ENCODE results near the gene SETD5. TPM values are rescaled to one million over a fixed set of nuclear protein-coding genes. Genes with fewer than 3 reads are reported as not detected.

Gene SETD5
- total RNA-seq, 4 donors from 2014 or later: 57.9 to 198 (median 94.2) TPM

DNA sequence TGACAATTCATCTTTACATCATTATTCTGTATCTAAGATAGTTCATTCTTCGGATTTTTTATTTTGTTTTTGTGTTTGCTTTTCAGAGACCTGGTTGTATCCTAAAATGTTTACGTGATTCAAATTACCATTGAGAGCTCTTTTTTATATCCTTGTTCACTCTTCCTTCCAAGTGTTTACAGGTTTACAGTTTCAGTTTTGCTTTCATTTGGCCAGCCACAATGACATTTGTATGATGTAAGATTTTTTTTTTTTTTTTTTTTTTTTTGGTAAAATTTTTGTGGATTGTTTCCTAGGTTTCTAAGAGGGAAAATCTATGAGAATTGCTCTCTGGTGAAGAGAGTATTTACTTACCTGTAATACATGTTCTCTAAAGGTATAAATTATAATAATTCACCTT is 55.0 kb downstream of the SETD5 start:
- no peak overlapping the region for H3K4me3 ChIP-seq
- H3K27me3 ChIP-seq: no peaks in the 10 kb centered on the region
- TF ChIP-seq POLR2A (IDR thresholded peaks at IDR 0.05): no peak
- TF ChIP-seq, protein P1, sequence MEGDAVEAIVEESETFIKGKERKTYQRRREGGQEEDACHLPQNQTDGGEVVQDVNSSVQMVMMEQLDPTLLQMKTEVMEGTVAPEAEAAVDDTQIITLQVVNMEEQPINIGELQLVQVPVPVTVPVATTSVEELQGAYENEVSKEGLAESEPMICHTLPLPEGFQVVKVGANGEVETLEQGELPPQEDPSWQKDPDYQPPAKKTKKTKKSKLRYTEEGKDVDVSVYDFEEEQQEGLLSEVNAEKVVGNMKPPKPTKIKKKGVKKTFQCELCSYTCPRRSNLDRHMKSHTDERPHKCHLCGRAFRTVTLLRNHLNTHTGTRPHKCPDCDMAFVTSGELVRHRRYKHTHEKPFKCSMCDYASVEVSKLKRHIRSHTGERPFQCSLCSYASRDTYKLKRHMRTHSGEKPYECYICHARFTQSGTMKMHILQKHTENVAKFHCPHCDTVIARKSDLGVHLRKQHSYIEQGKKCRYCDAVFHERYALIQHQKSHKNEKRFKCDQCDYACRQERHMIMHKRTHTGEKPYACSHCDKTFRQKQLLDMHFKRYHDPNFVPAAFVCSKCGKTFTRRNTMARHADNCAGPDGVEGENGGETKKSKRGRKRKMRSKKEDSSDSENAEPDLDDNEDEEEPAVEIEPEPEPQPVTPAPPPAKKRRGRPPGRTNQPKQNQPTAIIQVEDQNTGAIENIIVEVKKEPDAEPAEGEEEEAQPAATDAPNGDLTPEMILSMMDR (IDR thresholded peaks at IDR 0.05): no peak
- no peaks in the 10 kb centered on the region for H3K4me1 ChIP-seq
- no peaks in the 10 kb centered on the region for H3K36me3 ChIP-seq
- H3K9me3 ChIP-seq: no peaks in the 10 kb centered on the region
- no peak for DNase-seq
- intact Hi-C loops (cut with DNase I; ENCODE audit: low total_unique reads): no loop called here
- no peak overlapping the region for H3K27ac ChIP-seq

DNA sequence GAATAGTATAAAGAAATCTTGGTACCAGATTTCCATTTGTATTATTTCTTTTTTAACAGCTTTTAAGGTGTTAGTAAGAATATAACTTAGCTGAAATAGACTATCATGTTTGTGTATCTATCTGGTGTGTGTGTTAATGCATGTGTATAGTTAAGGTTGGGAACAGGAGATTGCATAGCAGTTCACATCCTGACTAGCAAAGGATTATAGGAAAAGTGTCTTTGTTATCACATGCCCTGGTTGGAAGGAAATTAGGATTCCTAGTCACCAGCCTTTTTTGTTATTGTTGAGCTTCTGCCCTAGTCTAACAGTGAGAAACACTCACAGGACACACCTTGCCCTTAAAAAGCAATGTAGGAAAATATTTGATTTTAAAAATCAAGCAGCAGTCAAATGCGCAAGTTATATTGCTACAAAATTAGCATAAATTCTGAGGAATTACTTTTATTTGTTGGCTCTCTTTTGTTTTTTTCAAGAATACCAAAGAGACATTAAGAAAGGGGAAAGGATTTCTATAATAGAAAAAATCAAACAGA is 58.2 kb downstream of the SETD5 start:
- H3K27me3 ChIP-seq: no peaks in the 10 kb centered on the region
- H3K36me3 ChIP-seq: no peaks in the 10 kb centered on the region

DNA sequence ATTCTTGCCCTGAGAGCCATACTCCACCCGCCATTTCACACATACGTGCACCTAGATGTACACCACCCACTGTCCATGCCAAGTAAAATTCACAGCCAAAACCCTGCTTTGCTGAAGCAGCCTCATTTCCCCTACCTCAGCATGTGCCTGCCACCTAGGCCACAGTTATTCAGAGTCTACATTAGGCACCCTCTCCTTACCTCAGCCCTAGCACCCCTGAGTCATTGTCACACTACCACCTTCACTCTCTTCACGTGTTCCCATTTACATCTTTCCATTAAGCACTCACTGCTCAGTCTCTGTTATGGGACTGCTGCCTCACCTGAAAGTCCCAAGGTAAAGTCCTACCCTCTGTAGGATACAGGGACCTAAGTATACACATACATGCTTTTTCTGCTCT is 70.0 kb downstream of the SETD5 start:
- intact Hi-C loops (cut with DNase I; ENCODE audit: low total_unique reads): no loop called here
- no peaks in the 10 kb centered on the region for H3K4me1 ChIP-seq
- no peaks in the 10 kb centered on the region for H3K36me3 ChIP-seq
- TF ChIP-seq POLR2A (IDR thresholded peaks at IDR 0.05): no peak
- TF ChIP-seq, protein P1 (IDR thresholded peaks at IDR 0.05): no peak
- H3K9me3 ChIP-seq: no peaks in the 10 kb centered on the region
- no peak overlapping the region for H3K27ac ChIP-seq
- no peak overlapping the region for H3K4me3 ChIP-seq
- DNase-seq: no peak
- H3K27me3 ChIP-seq: no peaks in the 10 kb centered on the region

More for the DNA sequence above, 58.2 kb downstream of the SETD5 start:
- H3K27ac ChIP-seq: no peak overlapping the region
- TF ChIP-seq POLR2A (IDR thresholded peaks at IDR 0.05): no peak
- TF ChIP-seq, protein P1 (IDR thresholded peaks at IDR 0.05): no peak
- intact Hi-C loops (cut with DNase I; ENCODE audit: low total_unique reads): no loop called here
- no peaks in the 10 kb centered on the region for H3K4me1 ChIP-seq
- no peak for DNase-seq
- H3K9me3 ChIP-seq: no peaks in the 10 kb centered on the region
- H3K4me3 ChIP-seq: no peak overlapping the region

DNA sequence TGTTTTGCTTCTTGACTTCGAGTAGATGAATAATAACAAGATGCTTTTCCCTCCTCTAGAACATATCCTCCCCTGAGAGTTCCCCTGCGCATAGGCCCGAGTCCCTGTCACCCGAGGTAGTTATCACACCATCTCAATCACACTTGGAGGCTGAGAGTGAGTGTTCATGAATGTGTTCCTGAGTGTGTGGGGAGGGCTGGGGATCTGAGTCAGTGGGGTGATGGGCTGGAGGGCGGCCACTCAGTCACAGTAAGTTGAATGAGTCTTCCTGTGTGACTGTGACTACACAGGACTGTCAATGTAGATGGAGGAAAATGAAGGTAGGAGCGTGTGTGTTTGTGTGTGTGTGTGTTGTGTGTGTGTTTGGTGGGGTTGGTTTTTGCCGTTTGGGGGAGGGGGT is 71.0 kb downstream of the SETD5 start:
- H3K4me3 ChIP-seq: no peak overlapping the region
- no peaks in the 10 kb centered on the region for H3K36me3 ChIP-seq
- H3K27me3 ChIP-seq: no peaks in the 10 kb centered on the region
- no peaks in the 10 kb centered on the region for H3K4me1 ChIP-seq
- H3K9me3 ChIP-seq: no peaks in the 10 kb centered on the region
- TF ChIP-seq, protein P1 (IDR thresholded peaks at IDR 0.05): no peak
- TF ChIP-seq POLR2A (IDR thresholded peaks at IDR 0.05): no peak
- no peak overlapping the region for H3K27ac ChIP-seq
- no peak for DNase-seq
- intact Hi-C loops (cut with DNase I; ENCODE audit: low total_unique reads): no loop called here

DNA sequence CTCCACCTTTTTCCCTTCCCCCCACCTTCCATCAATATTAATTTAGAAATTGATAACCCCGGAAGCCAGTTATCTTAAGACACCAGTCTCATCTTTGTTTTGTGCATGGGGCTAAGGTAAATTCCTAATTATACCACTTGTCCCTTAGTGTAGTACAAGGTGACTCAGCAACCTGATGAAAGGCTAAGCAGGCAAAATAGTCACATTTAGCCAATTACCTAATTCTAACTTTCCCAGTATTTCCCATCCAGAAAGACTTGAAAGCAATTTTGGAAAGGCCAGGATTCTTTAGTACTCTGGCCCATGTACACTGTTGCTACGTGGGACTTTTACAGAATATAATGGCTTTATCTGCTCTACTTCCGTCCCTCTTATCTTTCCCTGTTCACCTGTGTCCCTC is 72.6 kb downstream of the SETD5 start:
- TF ChIP-seq, protein P1 (IDR thresholded peaks at IDR 0.05): no peak
- TF ChIP-seq POLR2A (IDR thresholded peaks at IDR 0.05): no peak

More for the DNA sequence above, 72.6 kb downstream of the SETD5 start:
- no peak overlapping the region for H3K4me3 ChIP-seq
- no peak for DNase-seq
- H3K9me3 ChIP-seq: no peaks in the 10 kb centered on the region
- H3K27ac ChIP-seq: no peak overlapping the region
- intact Hi-C loops (cut with DNase I; ENCODE audit: low total_unique reads): no loop called here
- H3K27me3 ChIP-seq: no peaks in the 10 kb centered on the region
- no peaks in the 10 kb centered on the region for H3K36me3 ChIP-seq
- no peaks in the 10 kb centered on the region for H3K4me1 ChIP-seq

Measured in uterus (tissue), 4 donors.